Measurements from ENCODE around the gene MEX3C.

MEX3C gene

GRCh38 chr18:51197661-51198424, at the start of gene MEX3C:
TSS of gene MEX3C (minus strand) at chr18:51197681. CDS start at chr18:51197320, 361 bp downstream.
- DNase-seq (ENCODE audit: low spot score), result peak; percentile 99

GRCh38 chr18:51241226-51241625, 43.7 kb upstream of the MEX3C start:
- no peak for DNase-seq (ENCODE audit: low spot score)

GRCh38 chr18:51236225-51236624, 38.7 kb upstream of the MEX3C start:
- no peak for DNase-seq (ENCODE audit: low spot score)

- DNase-seq (ENCODE audit: low spot score), result no peak
Measured at GRCh38 chr18:51235009-51235789, 37.7 kb upstream of the MEX3C start.

GRCh38 chr18:51234117-51235008, 36.9 kb upstream of the MEX3C start:
- no peak for DNase-seq (ENCODE audit: low spot score)

- no peak for DNase-seq (ENCODE audit: low spot score)
Measured at GRCh38 chr18:51229328-51229727, 31.8 kb upstream of the MEX3C start.

- no peak for DNase-seq (ENCODE audit: low spot score)
Measured at GRCh38 chr18:51227660-51228059, 30.2 kb upstream of the MEX3C start.

GRCh38 chr18:51226587-51227350, 29.3 kb upstream of the MEX3C start:
- DNase-seq (ENCODE audit: low spot score), result no peak

GRCh38 chr18:51226068-51226467, 28.6 kb upstream of the MEX3C start:
- DNase-seq (ENCODE audit: low spot score), result no peak

- DNase-seq (ENCODE audit: low spot score), result no peak
Measured at GRCh38 chr18:51212606-51213005, 15.1 kb upstream of the MEX3C start.

GRCh38 chr18:51211552-51211951, 14.1 kb upstream of the MEX3C start:
- no peak for DNase-seq (ENCODE audit: low spot score)

GRCh38 chr18:51196811-51197660, 445 bp downstream of the MEX3C start:
- DNase-seq (ENCODE audit: low spot score), result peak; percentile 29

GRCh38 chr18:51196118-51196810, 1.2 kb downstream of the MEX3C start:
- DNase-seq (ENCODE audit: low spot score), result peak; percentile 39

- no peak for DNase-seq (ENCODE audit: low spot score)
Measured at GRCh38 chr18:51195451-51196117, 1.9 kb downstream of the MEX3C start.

- DNase-seq (ENCODE audit: low spot score), result no peak
Measured at GRCh38 chr18:51195086-51195450, 2.4 kb downstream of the MEX3C start.

- no peak for DNase-seq (ENCODE audit: low spot score)
Measured at GRCh38 chr18:51194604-51195003, 2.9 kb downstream of the MEX3C start.

- no peak for DNase-seq (ENCODE audit: low spot score)
Measured at GRCh38 chr18:51193621-51194287, 3.7 kb downstream of the MEX3C start.

- no peak for DNase-seq (ENCODE audit: low spot score)
Measured at GRCh38 chr18:51192696-51193095, 4.8 kb downstream of the MEX3C start.

GRCh38 chr18:51192026-51192425, 5.5 kb downstream of the MEX3C start:
- no peak for DNase-seq (ENCODE audit: low spot score)

Data from hematopoietic multipotent progenitor cell treated with erythropoietin and hydrocortisone succinate and interleukin-3 and kit ligand, for 15 days (in vitro differentiated cells).